GM18907 (cell line): ENCODE measurements around the gene CTSK.
"Not testable (repeated sequence)": the region's sequence is repeated elsewhere in the genome, so short reads cannot be mapped to it uniquely, and the experiment has no call there.

Source experiments
- ATAC-seq: cut with Tn5 transposase; IDR thresholded peaks from one replicate; pipeline ENCODE4 v1.9.1; 2021; ENCODE audit warnings: mild to moderate bottlenecking, moderate library complexity; ENCODE audit not compliant: unreplicated experiment

The CTSK gene

DNA sequence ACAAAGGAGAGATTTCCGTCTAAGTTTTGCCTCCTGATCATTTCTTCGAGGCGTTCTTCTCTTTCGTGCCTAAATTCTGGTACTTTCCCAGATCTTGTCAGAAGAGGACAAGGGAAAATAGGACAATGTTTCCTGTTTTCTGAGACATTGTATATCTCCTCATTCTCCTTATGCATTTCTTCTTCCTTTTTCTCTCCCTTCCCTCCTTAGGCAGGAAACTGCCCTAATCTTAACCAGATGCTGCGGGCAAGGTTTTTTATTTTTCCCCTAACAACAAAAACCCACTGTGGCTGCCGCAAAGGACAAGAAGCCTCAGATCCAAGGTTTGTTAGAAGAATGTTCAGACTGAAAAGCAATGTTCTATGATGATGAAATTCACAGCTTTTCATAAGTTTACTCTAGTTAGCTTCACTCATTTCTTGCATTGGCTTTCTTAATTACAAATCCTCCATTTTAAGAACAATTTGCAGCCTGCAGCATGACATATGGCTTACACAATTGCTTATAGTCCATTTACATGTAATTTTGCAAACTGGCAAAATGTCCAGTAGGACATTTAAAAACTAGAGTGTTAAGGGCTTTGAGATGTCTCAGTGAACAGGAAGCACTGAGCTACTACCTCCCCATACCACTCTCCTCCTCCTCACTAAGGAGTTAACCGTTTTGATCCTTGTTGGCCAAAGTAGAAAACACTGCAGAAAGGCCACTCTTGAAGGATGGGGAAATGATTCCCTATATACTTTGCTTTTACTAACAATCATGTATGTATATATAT, 624 bp downstream of the CTSK start:
- ATAC-seq, result no peak

DNA sequence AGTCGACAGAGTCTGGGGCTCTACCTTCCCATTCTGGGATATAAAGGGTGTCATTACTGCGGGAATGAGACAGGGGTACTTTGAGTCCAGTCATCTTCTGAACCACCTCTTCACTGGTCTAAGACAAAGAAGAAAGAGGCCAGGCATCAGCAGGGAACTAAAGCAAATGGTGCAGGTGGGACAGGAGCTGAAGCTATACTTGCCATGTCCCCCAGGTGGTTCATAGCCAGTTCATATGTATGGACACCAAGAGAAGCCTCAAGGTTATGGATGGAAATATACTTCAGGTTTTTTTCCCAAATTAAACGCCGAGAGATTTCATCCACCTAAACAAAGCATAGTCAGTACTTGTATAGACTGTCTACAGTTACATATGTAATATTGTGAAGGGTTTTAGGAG, 2.2 kb downstream of the CTSK start:
- no peak for ATAC-seq

DNA sequence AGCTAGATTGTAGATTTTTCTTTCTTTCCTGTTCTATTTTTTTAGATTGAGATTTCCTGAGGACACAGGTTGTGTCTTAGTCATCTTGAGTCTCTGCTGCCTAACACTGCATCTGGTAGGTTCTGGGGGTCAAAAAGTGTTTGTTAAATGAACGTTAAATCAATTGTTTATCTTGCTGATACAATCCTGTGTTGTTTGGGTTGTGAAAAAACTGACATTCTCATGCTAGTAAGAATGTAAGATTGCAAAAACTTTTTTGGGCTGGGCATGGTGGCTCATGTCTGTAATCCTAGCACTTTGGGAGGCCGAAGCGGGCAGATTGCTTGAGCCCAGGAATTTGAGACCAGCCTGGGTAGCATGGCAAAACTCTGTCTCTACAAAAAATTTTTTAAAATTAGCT, 3.4 kb downstream of the CTSK start:
- no peak for ATAC-seq

DNA sequence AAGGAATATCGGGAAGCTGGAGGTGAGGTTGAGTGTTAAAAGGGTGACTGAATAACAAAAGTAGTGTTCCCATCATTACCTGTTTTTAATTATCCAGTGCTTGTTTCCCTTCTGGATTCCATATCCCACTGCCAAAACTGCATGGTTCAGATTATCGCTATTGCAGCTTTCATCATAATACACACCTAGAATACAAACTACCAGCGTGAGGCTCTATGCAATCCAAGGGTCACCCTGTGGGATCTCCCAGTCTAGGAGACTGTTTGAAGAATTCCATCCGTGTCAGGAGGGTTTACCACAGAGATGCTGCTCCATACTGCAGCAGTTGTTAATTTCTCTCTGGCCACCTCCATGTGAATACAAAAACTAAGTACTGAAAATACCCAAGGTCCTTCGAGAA, 9.0 kb downstream of the CTSK start:
- ATAC-seq, result no peak

DNA sequence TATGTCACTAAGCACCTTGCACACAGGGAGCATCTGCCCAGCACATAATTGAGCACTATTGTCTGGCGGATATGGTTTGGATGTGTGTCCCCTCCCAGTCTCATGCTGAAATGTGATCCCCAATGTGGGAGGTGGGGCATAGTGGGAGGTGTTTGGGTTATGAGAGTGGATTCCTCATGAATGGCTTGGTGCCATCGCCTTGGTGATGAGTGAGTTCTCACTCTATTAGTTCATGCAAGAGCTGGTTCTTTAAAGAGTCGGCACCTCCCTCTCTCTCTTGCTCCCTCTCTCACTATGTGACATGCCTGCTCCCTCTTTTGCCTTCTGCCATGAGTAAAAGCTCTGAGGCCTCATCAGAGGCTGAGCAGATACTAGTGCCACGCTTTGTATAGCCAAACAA, 9.5 kb downstream of the CTSK start:
- ATAC-seq, result no peak

DNA sequence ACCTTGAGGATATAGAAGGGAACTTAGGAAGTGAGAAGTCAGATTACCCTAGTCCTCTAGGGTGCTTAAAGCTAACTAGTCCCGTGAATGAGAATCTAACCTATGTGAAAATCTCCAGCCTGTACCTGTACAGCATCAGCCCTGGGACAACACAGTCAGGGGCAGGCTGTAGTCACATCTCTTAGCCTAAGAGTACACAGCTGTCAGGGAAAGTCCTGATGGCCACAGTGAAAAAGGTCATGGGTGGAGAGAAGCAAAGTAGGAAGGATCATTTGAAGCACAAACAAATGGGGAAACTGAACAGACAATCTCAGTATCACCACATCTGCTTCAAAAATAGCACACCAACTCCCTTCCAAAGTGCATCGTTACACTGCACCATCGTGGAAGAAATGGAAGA, 11.7 kb downstream of the CTSK start:
- ATAC-seq, result no peak

DNA sequence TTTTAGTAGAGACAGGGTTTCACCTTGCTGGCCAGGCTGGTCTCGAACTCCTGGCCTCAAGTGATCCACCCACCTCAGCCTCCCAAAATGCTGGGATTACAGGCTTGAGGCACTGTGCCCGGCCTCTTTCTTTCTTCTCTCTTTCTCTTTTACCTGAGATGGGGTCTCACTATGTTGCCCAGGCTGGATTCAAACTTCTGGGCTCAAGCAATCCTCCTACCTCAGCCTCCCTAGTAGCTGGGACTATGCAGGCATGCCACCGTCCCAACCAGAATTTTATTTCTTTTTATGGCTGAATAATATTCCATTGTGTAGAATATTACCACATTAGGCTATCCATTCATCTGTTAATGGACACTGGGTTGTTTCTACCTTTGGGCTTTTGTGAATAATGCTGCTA, 14.3 kb downstream of the CTSK start:
- not testable (repeated sequence) for ATAC-seq

DNA sequence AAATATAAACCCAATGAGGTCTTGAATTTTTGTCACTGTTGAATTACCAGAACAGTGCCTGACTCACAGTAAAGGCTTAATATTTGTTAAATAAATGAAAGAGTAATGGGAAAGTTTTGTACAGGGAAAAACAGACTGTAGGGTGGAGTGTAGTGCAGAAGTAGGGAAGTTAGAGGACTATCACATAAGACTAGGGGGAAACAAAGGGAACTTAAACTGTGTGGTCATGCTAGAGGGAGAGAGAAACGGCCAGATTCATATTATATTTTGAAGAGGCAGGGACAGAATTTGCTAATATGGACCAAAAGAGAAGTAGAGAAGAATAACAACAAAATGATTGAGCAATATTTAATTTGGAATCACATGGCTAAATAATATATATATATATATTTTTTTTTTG, 14.8 kb downstream of the CTSK start:
- ATAC-seq, result no peak

DNA sequence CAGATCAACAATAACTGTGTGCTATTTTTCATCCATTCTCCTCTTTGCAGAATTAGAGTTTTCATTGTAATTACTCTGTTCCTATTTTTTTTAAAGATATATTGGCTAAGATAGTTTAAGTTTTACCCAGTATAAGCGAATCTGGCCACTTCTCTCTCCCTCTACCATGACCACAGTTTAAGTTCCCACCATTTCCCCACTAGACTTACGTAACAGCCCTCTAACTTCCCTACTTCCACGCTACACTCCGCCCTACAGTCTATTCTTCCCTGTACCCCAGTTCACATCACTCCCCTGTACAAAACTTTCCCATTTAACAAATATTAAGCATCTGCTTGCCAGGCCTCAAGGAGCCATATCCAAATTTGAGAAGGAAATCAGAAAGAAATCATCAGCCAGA, 16.5 kb downstream of the CTSK start:
- no peak for ATAC-seq

DNA sequence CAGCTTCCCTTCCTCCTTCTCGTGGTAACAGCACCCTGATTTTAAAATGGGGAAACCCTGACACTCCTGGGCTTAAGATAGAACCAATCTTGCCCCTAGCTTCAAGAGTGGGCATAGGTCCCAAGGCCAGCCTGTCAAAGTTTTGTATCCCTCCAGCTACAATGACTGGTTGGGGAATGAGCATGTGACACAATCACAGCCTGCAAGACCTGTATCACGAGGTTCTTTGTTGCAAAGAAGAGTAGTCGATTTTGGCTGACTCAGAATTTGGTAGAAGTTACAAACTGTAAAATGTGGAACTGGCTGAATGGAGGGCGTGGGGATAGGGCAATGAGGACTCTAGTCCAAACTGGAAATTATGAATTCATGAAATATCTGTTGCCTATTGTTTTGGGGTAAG, 18.7 kb downstream of the CTSK start:
- no peak for ATAC-seq

DNA sequence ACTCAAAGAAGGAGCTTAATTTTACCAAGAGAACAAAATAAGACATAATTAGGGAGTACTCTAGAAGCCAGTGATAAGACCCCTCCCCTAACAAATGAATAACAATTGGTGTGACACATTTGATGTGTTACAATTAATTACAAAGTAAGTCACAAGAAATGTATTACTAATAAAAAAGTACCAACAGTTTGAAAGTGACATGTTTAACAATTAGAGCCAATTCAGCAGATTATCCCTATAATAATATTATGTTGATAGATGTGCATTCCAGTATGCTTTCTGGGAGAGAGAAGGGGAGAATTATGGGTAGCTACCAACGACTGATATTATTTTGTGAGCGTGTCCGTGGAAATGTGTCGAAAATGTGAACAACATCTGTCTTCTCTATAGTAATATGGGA, 19.1 kb downstream of the CTSK start:
- no peak for ATAC-seq

DNA sequence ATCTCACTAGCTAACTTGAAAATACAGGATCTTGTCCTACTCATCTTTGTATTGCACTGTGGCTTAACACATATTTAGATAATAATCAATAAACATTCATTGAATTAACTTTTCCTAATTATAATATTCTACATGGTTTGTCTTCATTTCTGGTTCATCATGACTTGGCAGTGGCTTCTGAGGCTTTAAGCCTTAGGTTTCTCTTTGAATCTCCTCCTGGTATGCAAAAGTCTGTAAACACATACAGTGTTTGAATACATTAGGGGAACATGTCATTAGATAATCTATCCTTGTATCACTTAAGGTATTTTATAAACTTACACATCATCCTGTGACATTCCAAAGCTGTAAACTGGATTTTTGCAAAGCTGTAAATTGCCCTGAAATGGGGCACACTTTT, 20.6 kb downstream of the CTSK start:
- no peak for ATAC-seq

DNA sequence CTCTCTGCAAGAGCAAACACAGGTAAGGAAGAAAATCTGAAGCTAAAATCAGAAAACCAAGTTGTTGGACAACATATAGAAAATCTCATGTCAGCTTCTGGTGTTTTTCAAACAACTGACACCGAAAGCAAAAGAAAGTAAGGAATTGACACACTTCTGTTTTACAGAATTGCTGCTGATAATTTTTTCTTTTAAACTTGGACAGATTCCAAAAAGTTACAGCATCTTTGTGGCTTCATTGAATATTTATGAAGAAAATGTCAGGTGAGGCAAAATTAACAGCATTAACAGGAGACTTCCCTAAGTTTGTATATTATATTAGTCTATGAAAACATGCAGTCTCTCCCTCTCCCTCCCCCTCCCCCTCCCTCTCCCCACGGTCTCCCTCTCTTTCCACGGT, 27.6 kb downstream of the CTSK start:
- no peak for ATAC-seq

DNA sequence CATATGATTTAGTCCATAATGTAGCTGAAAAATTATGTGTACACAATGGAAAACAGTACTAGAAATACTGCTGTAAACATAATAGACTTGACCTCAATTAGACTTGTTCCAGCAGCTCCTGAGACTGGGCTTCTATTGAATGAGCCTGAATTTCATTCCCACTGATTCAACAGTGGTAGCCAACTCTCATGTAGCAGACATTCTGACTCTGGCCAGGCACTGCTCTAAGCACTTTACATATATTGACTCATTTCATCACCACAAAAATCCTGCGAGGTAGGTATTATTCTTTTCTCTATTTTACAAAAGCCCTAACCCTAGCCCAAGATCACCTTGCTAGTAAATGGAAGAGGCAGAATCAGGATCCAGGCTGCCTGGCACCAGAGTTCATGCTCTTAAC, 29.7 kb downstream of the CTSK start:
- no peak for ATAC-seq

DNA sequence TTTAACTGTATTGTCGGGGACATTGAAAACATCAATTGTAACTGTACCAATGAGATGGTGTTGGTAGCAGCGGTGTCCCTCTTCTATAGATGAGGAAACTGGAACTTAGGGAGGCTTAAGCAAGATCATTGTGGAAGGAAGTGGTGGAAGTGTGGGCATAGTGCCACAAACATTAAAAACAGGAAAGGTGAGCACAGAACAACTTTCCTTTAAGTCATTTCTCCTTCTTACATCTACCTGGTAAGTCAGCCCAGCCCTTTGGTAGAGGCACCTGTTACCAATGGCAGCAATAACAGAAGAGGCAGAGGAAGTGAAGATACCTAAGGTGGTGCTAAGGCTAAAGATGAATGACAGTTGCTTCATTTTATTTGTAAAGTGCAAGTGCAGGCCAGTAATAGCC, 30.5 kb downstream of the CTSK start:
- ATAC-seq, result no peak

DNA sequence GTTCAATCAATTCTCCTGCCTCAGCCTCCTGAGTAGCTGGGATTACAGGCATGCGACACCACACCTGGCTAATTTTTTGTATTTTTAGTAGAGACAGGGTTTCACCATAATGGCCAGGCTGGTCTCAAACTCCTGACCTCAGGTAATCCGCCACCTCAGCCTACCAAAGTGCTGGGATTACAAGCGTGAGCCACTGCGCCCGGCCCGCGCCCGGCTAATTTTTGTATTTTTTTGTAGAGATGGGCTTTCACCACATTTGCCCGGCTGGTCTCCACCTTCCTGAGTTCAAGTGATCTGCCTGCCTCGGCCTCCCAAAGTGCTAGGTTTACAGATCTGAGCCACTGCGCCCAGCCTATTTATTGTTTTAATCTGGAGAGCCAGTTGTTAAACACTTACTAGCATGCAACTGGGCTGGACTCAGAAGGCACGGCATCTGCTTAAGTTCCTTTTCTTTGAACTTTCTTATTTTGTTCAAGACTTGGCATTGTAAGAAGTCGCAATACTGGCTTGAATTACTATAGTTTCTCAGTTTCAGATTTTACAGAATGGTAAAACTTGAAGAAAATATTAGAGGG, 32.0 kb downstream of the CTSK start:
- not testable (repeated sequence) for ATAC-seq

DNA sequence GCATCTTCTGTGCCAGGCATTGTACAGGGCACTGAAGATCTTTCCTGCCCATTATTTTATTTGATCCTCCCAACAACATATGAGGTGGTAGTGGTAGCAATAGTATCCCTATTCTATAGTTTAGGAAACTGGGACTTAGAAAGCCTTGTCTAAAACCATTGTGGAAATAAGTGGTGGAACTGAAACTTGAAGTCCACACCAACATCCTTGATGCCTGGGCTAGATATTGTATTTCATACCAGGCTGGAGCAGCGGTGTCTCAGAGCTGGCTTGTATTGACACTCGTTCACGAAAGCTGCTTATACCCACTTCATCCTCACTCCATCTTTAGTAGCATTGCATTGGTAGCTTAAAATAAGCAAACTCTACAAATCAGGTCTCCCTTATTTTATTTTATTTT, 32.8 kb downstream of the CTSK start:
- ATAC-seq, result no peak

DNA sequence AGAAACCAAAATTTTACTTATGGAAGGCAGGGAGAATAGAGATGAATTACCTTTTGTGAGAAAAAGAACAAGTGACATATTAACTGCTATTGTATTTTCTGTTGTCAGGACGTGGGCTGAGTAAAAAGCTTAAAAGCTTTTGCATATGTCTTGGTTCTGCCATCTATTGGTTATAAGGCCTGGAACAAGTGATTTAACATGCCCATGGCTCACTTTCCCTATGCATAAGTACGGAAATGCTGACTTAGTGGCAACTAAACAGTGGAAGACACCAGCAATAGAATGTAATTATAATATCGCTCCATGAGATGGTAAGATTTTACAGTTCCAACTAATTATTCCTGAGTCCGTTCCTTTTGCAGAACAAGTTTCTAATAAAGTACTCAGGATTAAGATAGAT, 35.7 kb downstream of the CTSK start:
- no peak for ATAC-seq

DNA sequence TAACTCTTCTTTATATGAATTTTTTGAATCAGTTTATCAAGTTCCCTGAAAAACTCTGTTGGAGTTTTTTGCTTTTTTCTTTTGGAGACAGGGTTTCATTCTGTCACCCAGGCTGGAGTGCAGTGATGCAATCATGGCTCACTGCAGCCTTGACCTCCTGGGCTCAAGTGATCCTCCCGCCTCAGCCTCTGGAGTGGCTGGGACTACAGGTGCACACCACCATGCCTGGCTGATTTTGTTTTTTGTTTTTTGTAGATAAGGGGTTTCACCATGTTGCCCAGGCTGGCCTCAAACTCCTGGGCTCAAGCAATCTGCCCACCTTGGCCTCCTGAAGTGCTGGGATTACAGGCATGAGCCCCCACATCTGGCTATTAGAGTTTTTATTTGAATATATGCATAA, 40.4 kb downstream of the CTSK start:
- ATAC-seq, result not testable (repeated sequence)

DNA sequence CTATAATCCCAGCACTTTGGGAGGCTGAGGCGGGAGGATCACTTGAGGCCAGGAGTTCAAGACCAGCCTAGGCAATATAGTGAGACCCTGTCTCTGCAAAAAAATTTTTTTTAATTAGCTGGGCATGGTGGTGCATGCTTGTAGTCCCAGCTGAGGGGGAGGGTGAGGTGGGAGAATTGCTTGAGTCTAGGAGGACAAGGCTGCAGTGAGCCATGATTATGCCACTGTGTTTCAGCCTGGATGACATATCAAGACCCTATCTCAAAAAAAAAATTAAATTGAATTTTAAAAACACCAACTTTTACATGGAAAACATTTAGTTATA, 42.1 kb downstream of the CTSK start:
- not testable (repeated sequence) for ATAC-seq

DNA sequence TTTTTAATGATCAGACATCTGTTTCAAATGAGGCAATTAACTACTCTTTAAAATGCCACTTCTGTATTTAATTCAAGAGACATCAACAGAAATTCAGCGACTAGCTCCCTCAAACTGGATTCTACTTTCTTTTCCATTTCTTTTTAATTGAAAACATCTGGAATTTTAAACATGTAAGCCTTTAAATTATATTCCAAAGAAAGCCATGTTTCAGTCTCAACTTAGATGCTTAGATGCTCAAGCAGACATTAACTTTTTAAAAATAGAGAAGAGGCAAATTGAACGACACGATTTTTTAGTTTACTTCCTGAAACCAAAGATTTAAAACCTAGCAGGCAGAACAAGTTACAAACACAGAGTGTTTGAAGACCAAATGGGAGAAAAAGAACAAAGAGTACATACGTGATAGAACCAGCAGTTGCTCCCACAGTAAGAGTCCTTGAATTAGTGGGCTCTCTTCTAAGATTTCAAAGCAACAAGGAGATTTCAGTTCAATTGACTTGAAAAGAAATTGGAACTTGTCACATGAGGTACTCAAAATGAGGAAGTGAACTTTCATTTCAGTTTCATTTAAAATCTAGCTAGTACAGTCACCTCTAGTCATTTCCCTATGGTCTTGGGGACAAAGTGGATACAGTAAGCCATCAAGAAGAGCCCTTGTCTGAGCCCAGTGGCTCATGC, 42.6 kb downstream of the CTSK start, which contains the start of gene CTSS:
Gene CTSS (minus strand): TSS at position 483 of the 681 bp plus-strand sequence. CDS start 1,015 bp downstream, outside the sequence.
- peak; percentile 87 for ATAC-seq

DNA sequence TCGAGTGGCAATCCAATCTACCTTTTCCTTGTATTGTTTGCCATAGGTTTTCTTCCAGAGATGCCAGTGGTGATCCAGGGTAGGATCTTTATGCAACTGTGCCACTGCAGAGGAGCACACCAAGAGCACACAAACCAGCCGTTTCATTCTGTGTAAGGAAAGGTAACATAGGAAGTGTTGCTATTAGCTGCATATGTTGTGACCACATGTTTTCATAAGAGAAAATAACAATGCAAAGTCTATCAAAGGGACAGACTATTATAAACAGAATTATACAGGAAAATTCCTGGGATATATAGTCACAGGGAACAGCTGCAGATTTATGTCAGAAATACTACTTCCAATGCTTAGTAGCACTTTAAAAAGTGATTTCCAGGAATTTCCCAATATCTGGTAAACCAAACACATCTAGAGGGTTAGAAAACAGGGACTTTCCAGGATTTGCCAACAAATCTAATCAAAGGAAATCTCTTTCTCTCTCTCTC, 43.4 kb downstream of the CTSK start:
- ATAC-seq, result no peak
